ENCODE results near the gene TM2D1. TPM values are rescaled to one million over a fixed set of nuclear protein-coding genes. Genes with fewer than 3 reads are reported as not detected.

The TM2D1 gene
- total RNA-seq, 1 experiment from 2014 or later, result 27.2 TPM

- Histone ChIP-seq H3K4me1 (ENCODE audit: insufficient read depth, low read length, poor library complexity, severe bottlenecking) (no peaks in the 10 kb centered on the region), H3K27me3 (replicated peaks; ENCODE audit: insufficient read depth, low read depth, low read length, poor library complexity) (no peaks in the 10 kb centered on the region), H3K27ac (ENCODE audit: low read depth, low read length, poor library complexity, severe bottlenecking) (no peak overlapping the region), H3K4me3 (ENCODE audit: low read depth, low read length, poor library complexity, severe bottlenecking) (no peak overlapping the region), H3K36me3 (ENCODE audit: insufficient read depth, low read length, poor library complexity, severe bottlenecking) (no peaks in the 10 kb centered on the region), H3K9me3 (ENCODE audit: low read depth, low read length, poor library complexity, severe bottlenecking) (no peaks in the 10 kb centered on the region)
- peak; percentile 52 for TF ChIP-seq CTCF (conservative IDR thresholded peaks at IDR 0.05; ENCODE audit: low read depth, low read length)
- TF ChIP-seq EZH2 (IDR thresholded peaks at IDR 0.05; ENCODE audit: borderline replicate concordance, low read depth, low read length, poor library complexity, severe bottlenecking), result no peak
- no TSS peak for BruUV-seq (replicated peaks)
- ChIA-PET CTCF (no interaction called here), POLR2A (ENCODE audit: low non-redundant PET) (no interaction called here)
- DNase-seq (ENCODE audit: low spot score), result no peak
- intact Hi-C loops (cut with micrococcal nuclease; ENCODE audit: unreplicated experiment), result no loop called here
These were observed 65.9 kb downstream of the TM2D1 start for GRCh38 chr1:61659061-61659460.

- Histone ChIP-seq H3K36me3 (ENCODE audit: insufficient read depth, low read length, poor library complexity, severe bottlenecking) (no peaks in the 10 kb centered on the region), H3K9me3 (ENCODE audit: low read depth, low read length, poor library complexity, severe bottlenecking) (no peaks in the 10 kb centered on the region), H3K4me1 (ENCODE audit: insufficient read depth, low read length, poor library complexity, severe bottlenecking) (no peaks in the 10 kb centered on the region), H3K27ac (ENCODE audit: low read depth, low read length, poor library complexity, severe bottlenecking) (no peak overlapping the region), H3K27me3 (replicated peaks; ENCODE audit: insufficient read depth, low read depth, low read length, poor library complexity) (no peaks in the 10 kb centered on the region), H3K4me3 (ENCODE audit: low read depth, low read length, poor library complexity, severe bottlenecking) (no peak overlapping the region)
- BruUV-seq (replicated peaks), result no TSS peak
- TF ChIP-seq EZH2 (IDR thresholded peaks at IDR 0.05; ENCODE audit: borderline replicate concordance, low read depth, low read length, poor library complexity, severe bottlenecking), result no peak
- no peak for TF ChIP-seq CTCF (conservative IDR thresholded peaks at IDR 0.05; ENCODE audit: low read depth, low read length)
- intact Hi-C loops (cut with micrococcal nuclease; ENCODE audit: unreplicated experiment), result no loop called here
- ChIA-PET POLR2A (ENCODE audit: low non-redundant PET) (no interaction called here), CTCF (interaction anchor here (1.2 kb wide), 1 partner anchor 14 kb away, joined by 3 read pairs; no protein-coding TSS in a partner anchor)
- no peak for DNase-seq (ENCODE audit: low spot score)
These were observed 69.5 kb downstream of the TM2D1 start for GRCh38 chr1:61655453-61655852.

- intact Hi-C loops (cut with micrococcal nuclease; ENCODE audit: unreplicated experiment), result no loop called here
- no peaks in the 10 kb centered on the region for H3K9me3 ChIP-seq (ENCODE audit: low read depth, low read length, poor library complexity, severe bottlenecking)
- no peak overlapping the region for H3K27ac ChIP-seq (ENCODE audit: low read depth, low read length, poor library complexity, severe bottlenecking)
- CTCF ChIA-PET, result no interaction called here
- H3K27me3 ChIP-seq (replicated peaks; ENCODE audit: insufficient read depth, low read depth, low read length, poor library complexity), result no peaks in the 10 kb centered on the region
- H3K4me1 ChIP-seq (ENCODE audit: insufficient read depth, low read length, poor library complexity, severe bottlenecking), result no peaks in the 10 kb centered on the region
- no peak for TF ChIP-seq EZH2 (IDR thresholded peaks at IDR 0.05; ENCODE audit: borderline replicate concordance, low read depth, low read length, poor library complexity, severe bottlenecking)
- no peak for TF ChIP-seq CTCF (conservative IDR thresholded peaks at IDR 0.05; ENCODE audit: low read depth, low read length)
- no peak overlapping the region for H3K4me3 ChIP-seq (ENCODE audit: low read depth, low read length, poor library complexity, severe bottlenecking)
- DNase-seq (ENCODE audit: low spot score), result no peak
- H3K36me3 ChIP-seq (ENCODE audit: insufficient read depth, low read length, poor library complexity, severe bottlenecking), result no peaks in the 10 kb centered on the region
- no TSS peak for BruUV-seq (replicated peaks)
- POLR2A ChIA-PET (ENCODE audit: low non-redundant PET), result no interaction called here
These were observed 70.9 kb downstream of the TM2D1 start for GRCh38 chr1:61654067-61654466.

Measured in A673 (cell line).